GM12892 (cell line): Measurements from ENCODE around the gene NRCAM.

Source experiments
- POLR2A ChIP-seq: IDR thresholded peaks from 2 replicates; pipeline ENCODE4 v1.6.1; 2011; ENCODE audit warnings: low read depth, low read length, control low read depth
- POLR2AphosphoS5 ChIP-seq: IDR thresholded peaks from 2 replicates; pipeline ENCODE4 v1.6.1; 2011; ENCODE audit warnings: low read depth, low read length, control low read depth
- TAF1 ChIP-seq: IDR thresholded peaks from 2 replicates; pipeline ENCODE4 v1.6.1; 2011; ENCODE audit warnings: low read depth, mild to moderate bottlenecking, control low read depth, low read length, borderline replicate concordance

DNA sequence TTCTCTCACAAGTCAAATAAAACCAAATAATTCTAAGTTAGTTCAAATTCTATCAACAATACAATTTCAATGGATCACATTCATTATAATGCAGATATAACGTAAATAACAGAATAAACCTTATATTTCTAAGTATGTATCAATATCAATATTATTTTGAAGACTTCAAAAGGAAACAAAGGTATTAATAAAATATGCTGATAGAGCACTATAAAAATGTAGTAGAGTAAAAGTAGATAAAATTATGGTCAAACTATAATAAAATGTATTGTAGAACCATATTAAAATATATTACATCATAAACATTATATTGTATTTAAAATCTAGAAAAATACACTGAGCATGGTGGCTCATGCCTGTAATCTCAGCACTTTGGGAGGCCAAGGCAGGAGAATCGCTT is 23.5 kb upstream of the NRCAM start:
- TF ChIP-seq POLR2A (no peak), POLR2AphosphoS5 (no peak), TAF1 (no peak)
